RWPE2 (cell line): ENCODE measurements around the gene KRIT1.

Experiments used
- ATAC-seq: fragments of 200-7000 bp; cut with Tn5 transposase; 3 replicates; pipeline ENCODE4 v1.9.1; 2021; ENCODE audit warnings: low read depth
- DNase-seq: peaks from one replicate; pipeline ENCODE4 v3.0.0-alpha.2; 2020; ENCODE audit warnings: low spot score
- H3K27ac ChIP-seq: fragments of 450-650 bp; 2 replicates; pipeline ENCODE4 v1.5.1; 2017; ENCODE audit warnings: mild to moderate bottlenecking; ENCODE audit not compliant: poor library complexity, severe bottlenecking
- H3K27me3 ChIP-seq: fragments of 250-450 bp; sonication (Bioruptor Pico); 2 replicates; pipeline ENCODE4 v1.5.1; 2021; ENCODE audit warnings: mild to moderate bottlenecking, moderate library complexity; ENCODE audit not compliant: insufficient read depth, poor library complexity, severe bottlenecking
- H3K36me3 ChIP-seq: fragments of 250-450 bp; sonication (Bioruptor Pico); 2 replicates; pipeline ENCODE4 v1.5.1; 2020; ENCODE audit warnings: low read depth, mild to moderate bottlenecking, moderate library complexity
- H3K4me1 ChIP-seq: fragments of 250-450 bp; sonication (Bioruptor Pico); 2 replicates; pipeline ENCODE4 v1.5.1; 2021; ENCODE audit warnings: mild to moderate bottlenecking, moderate library complexity; ENCODE audit not compliant: insufficient read depth, poor library complexity, severe bottlenecking
- H3K4me3 ChIP-seq: fragments of 250-450 bp; sonication (Bioruptor Pico); 2 replicates; pipeline ENCODE4 v1.5.1; 2021; ENCODE audit warnings: mild to moderate bottlenecking, moderate library complexity; ENCODE audit not compliant: severe bottlenecking
- H3K9me3 ChIP-seq: fragments of 250-450 bp; sonication (Bioruptor Pico); 2 replicates; pipeline ENCODE4 v1.5.1; 2021; ENCODE audit warnings: mild to moderate bottlenecking, moderate library complexity; ENCODE audit not compliant: severe bottlenecking
- CTCF ChIP-seq: fragments of 450-650 bp; IDR thresholded peaks from one replicate; pipeline ENCODE4 v1.5.1; 2017; ENCODE audit warnings: mild to moderate bottlenecking, moderate library complexity; ENCODE audit not compliant: poor library complexity, severe bottlenecking

Gene KRIT1

DNA sequence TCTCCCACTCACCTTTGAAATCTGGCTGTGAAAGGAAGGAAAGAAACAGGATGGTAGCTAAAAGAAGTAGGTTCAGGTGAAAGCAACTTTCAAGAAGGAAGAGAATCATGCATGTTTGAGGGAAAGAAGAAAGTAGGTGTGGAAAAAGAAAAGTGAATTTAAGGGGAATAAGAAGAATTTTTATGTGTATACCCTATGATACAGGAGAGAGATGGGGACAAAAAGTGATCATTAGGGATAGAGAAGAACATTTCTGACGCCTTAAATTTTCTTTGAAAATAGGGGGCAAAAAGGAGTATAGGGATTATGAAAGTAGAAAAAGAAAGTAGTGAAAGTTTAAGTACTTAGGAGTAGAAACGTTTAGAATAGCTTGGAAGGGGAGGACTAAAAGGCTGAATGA is 15.2 kb downstream of the KRIT1 start:
- Histone ChIP-seq H3K27ac (no peak overlapping the region), H3K4me1 (no peaks in the 10 kb centered on the region), H3K4me3 (no peak overlapping the region), H3K27me3 (no peaks in the 10 kb centered on the region), H3K9me3 (no peaks in the 10 kb centered on the region), H3K36me3 (peaks cover 91% of the 10 kb centered on the region)
- ATAC-seq (no peak), DNase-seq (no peak)
- no peak for TF ChIP-seq CTCF

- no peaks in the 10 kb centered on the region for H3K27me3 ChIP-seq
Measured at GRCh38 chr7:92228742-92229141, 17.0 kb downstream of the KRIT1 start.

GRCh38 chr7:92228100-92228499 is 17.6 kb downstream of the KRIT1 start:
- DNase-seq: no peak
- Histone ChIP-seq H3K9me3 (no peaks in the 10 kb centered on the region), H3K27me3 (no peaks in the 10 kb centered on the region), H3K4me1 (no peaks in the 10 kb centered on the region), H3K27ac (no peak overlapping the region), H3K36me3 (peaks cover 88% of the 10 kb centered on the region), H3K4me3 (no peak overlapping the region)
- no peak for TF ChIP-seq CTCF
- ATAC-seq: no peak

More at GRCh38 chr7:92228742-92229141, 17.0 kb downstream of the KRIT1 start:
- Histone ChIP-seq H3K4me3 (no peak overlapping the region), H3K4me1 (no peaks in the 10 kb centered on the region), H3K9me3 (no peaks in the 10 kb centered on the region), H3K36me3 (peaks cover 91% of the 10 kb centered on the region), H3K27ac (no peak overlapping the region)
- DNase-seq (no peak), ATAC-seq (no peak)
- no peak for TF ChIP-seq CTCF

- no peak for TF ChIP-seq CTCF
- peaks cover 87% of the 10 kb centered on the region for H3K36me3 ChIP-seq
- H3K4me1 ChIP-seq: no peaks in the 10 kb centered on the region
- H3K9me3 ChIP-seq: no peaks in the 10 kb centered on the region
- DNase-seq (no peak), ATAC-seq (no peak)
- H3K4me3 ChIP-seq: no peak overlapping the region
- no peaks in the 10 kb centered on the region for H3K27me3 ChIP-seq
- no peak overlapping the region for H3K27ac ChIP-seq
Measured at GRCh38 chr7:92226981-92227380, 18.7 kb downstream of the KRIT1 start.

- DNase-seq: no peak
- Histone ChIP-seq H3K4me3 (no peak overlapping the region), H3K27me3 (no peaks in the 10 kb centered on the region), H3K4me1 (no peaks in the 10 kb centered on the region), H3K9me3 (peaks cover 3% of the 10 kb centered on the region), H3K27ac (no peak overlapping the region), H3K36me3 (peaks cover 90% of the 10 kb centered on the region)
- ATAC-seq: no peak
- no peak for TF ChIP-seq CTCF
Measured at GRCh38 chr7:92221766-92222165, 23.9 kb downstream of the KRIT1 start.
